H1 (cell line): ENCODE data around the gene KMT5B. TPM values are rescaled to one million over a fixed set of nuclear protein-coding genes. Genes with fewer than 3 reads are reported as not detected.

ENCODE experiments used
- CTCF ChIA-PET: fragments of 300-600 bp; sonication (Branson Sonifier 250); formaldehyde crosslinking; loops from one replicate; lab custom pipeline; 2021; ENCODE audit not compliant: partially characterized antibody; lab: Charles Lee
- POLR2A ChIA-PET: fragments of 300-600 bp; sonication (Branson Sonifier 250); formaldehyde crosslinking; loops from one replicate; lab custom pipeline; 2021; ENCODE audit warnings: inconsistent platforms; ENCODE audit not compliant: partially characterized antibody; lab: Charles Lee
- DNase-seq, 2 experiments: peaks; one replicate each; pipeline versions ENCODE4 v3.0.0 to v3.0.0-alpha.2; 2010 to 2022; ENCODE audit warnings: low spot score in 2 of 2, low read depth in 1 of 2, mixed read lengths in 1 of 2
- FAIRE-seq: peaks from 2 replicates; lab custom pipeline; 2011; peaks lifted over from hg19 to GRCh38; lab: Jason Lieb, UNC
- H2AFZ ChIP-seq: 2 replicates; pipeline ENCODE4 v1.8.1; 2012; ENCODE audit warnings: low read length, inconsistent platforms
- H2AK5ac ChIP-seq: 2 replicates; pipeline ENCODE4 v1.6.1; 2013; ENCODE audit warnings: low read depth, low read length
- H2BK120ac ChIP-seq: replicated peaks from 2 replicates; pipeline ENCODE3; 2013; ENCODE audit warnings: low read depth, low read length, inconsistent platforms
- H2BK12ac ChIP-seq: 2 replicates; pipeline ENCODE4 v1.6.1; 2013; ENCODE audit warnings: low read depth, low read length
- H2BK15ac ChIP-seq: 2 replicates; pipeline ENCODE4 v1.6.1; 2013; ENCODE audit warnings: low read length
- H2BK20ac ChIP-seq: 2 replicates; pipeline ENCODE4 v1.6.1; 2013; ENCODE audit warnings: low read length
- H2BK5ac ChIP-seq: 2 replicates; pipeline ENCODE4 v1.6.1; 2013; ENCODE audit warnings: low read depth, low read length
- H3K14ac ChIP-seq: 2 replicates; pipeline ENCODE4 v1.6.1; 2013; ENCODE audit warnings: inconsistent platforms; ENCODE audit not compliant: insufficient read length
- H3K18ac ChIP-seq: 2 replicates; pipeline ENCODE4 v1.6.1; 2013; ENCODE audit warnings: low read length; ENCODE audit errors: extremely low read depth
- H3K23ac ChIP-seq: 2 replicates; pipeline ENCODE4 v1.6.1; 2013; ENCODE audit warnings: inconsistent platforms; ENCODE audit not compliant: insufficient read length
- H3K23me2 ChIP-seq: 2 replicates; pipeline ENCODE4 v1.6.1; 2013; ENCODE audit warnings: low read depth, low read length
- H3K27ac ChIP-seq: 2 replicates; pipeline ENCODE4 v1.6.1; 2011; ENCODE audit warnings: low read depth, low read length, inconsistent platforms
- H3K27me3 ChIP-seq, 4 experiments: replicated peaks in 1 of 4; 1 replicate in 1 of 4; 2 replicates in 3 of 4; pipeline versions ENCODE4 v1.6.1 to v1.8.1; 2011 to 2013; ENCODE audit warnings: low read length in 3 of 4, mild to moderate bottlenecking in 3 of 4, inconsistent platforms in 2 of 4, mixed read lengths in 2 of 4, moderate library complexity in 1 of 4; ENCODE audit not compliant: control insufficient read depth in 3 of 4, insufficient read depth in 3 of 4; ENCODE audit errors: extremely low read depth in 1 of 4
- H3K36me3 ChIP-seq, 4 experiments: 2 replicates each; pipeline versions ENCODE4 v1.6.1 to v1.8.1; 2011 to 2013; ENCODE audit warnings: mild to moderate bottlenecking in 4 of 4, low read length in 3 of 4, moderate library complexity in 2 of 4, control low read depth in 1 of 4, inconsistent platforms in 1 of 4; ENCODE audit not compliant: insufficient read depth in 4 of 4, control insufficient read depth in 2 of 4
- H3K4ac ChIP-seq: replicated peaks from 2 replicates; pipeline ENCODE3; 2013; ENCODE audit warnings: low read length, low read depth, mixed read lengths, inconsistent platforms; ENCODE audit not compliant: insufficient read length
- H3K4me1 ChIP-seq, 4 experiments: replicated peaks in 1 of 4; 1 replicate in 1 of 4; 2 replicates in 3 of 4; pipeline versions ENCODE4 v1.6.1 to v1.8.1; 2011 to 2013; ENCODE audit warnings: low read length in 3 of 4, inconsistent platforms in 2 of 4, mixed read lengths in 1 of 4; ENCODE audit not compliant: insufficient read depth in 4 of 4, control insufficient read depth in 3 of 4
- H3K4me2 ChIP-seq, 2 experiments: 2 replicates each; pipeline versions ENCODE4 v1.6.1 to v1.8.1; 2011 to 2013; ENCODE audit warnings: low read depth in 2 of 2, low read length in 2 of 2, control low read depth in 1 of 2, inconsistent platforms in 1 of 2, mild to moderate bottlenecking in 1 of 2; ENCODE audit not compliant: insufficient read depth in 1 of 2
- H3K4me3 ChIP-seq, 4 experiments: fragments of 200-600, 300-600 bp in 1 of 4; sonication (generic), shearing (Covaris generic), sonication (Bioruptor Twin) in 1 of 4; 2 replicates each; pipeline versions ENCODE4 v1.5.1 to v1.8.1; 2011 to 2016; ENCODE audit warnings: low read length in 4 of 4, low read depth in 3 of 4, control low read depth in 2 of 4, inconsistent platforms in 2 of 4, mild to moderate bottlenecking in 2 of 4, mixed read lengths in 1 of 4, moderate library complexity in 1 of 4; ENCODE audit not compliant: insufficient read depth in 2 of 4; ENCODE audit errors: extremely low read depth in 1 of 4
- H3K56ac ChIP-seq: replicated peaks from 2 replicates; pipeline ENCODE3; 2013; ENCODE audit warnings: low read depth, mild to moderate bottlenecking, mixed read lengths, low read length, inconsistent platforms; ENCODE audit not compliant: insufficient read length
- H3K79me1 ChIP-seq: 2 replicates; pipeline ENCODE4 v1.6.1; 2013; ENCODE audit warnings: low read depth, low read length, control low read depth
- H3K79me2 ChIP-seq, 2 experiments: 2 replicates each; pipeline versions ENCODE4 v1.6.1 to v1.8.1; 2012 to 2013; ENCODE audit warnings: low read length in 2 of 2, mild to moderate bottlenecking in 2 of 2, inconsistent platforms in 1 of 2; ENCODE audit not compliant: insufficient read depth in 2 of 2, control insufficient read depth in 1 of 2
- H3K9ac ChIP-seq, 4 experiments: replicated peaks in 1 of 4; 1 replicate in 1 of 4; 2 replicates in 3 of 4; pipeline versions ENCODE4 v1.6.1 to v1.8.1; 2011 to 2013; ENCODE audit warnings: low read depth in 3 of 4, low read length in 3 of 4, control low read depth in 2 of 4, mild to moderate bottlenecking in 2 of 4, moderate library complexity in 2 of 4, inconsistent platforms in 1 of 4; ENCODE audit errors: extremely low read depth in 1 of 4
- H3K9me3 ChIP-seq, 2 experiments: 2 replicates each; pipeline versions ENCODE4 v1.6.1 to v1.8.1; 2012 to 2013; ENCODE audit warnings: mild to moderate bottlenecking in 2 of 2, moderate library complexity in 2 of 2, control low read depth in 1 of 2, inconsistent platforms in 1 of 2, low read depth in 1 of 2, low read length in 1 of 2, mixed read lengths in 1 of 2; ENCODE audit not compliant: insufficient read depth in 2 of 2
- H4K20me1 ChIP-seq, 2 experiments: replicated peaks in 1 of 2; 2 replicates each; pipeline versions ENCODE3 to v1.8.1; 2011 to 2013; ENCODE audit warnings: inconsistent platforms in 2 of 2, low read length in 2 of 2, mild to moderate bottlenecking in 1 of 2; ENCODE audit not compliant: insufficient read depth in 2 of 2, control insufficient read depth in 1 of 2
- H4K5ac ChIP-seq: 2 replicates; pipeline ENCODE4 v1.6.1; 2013; ENCODE audit warnings: low read length, low read depth, mixed read lengths, inconsistent platforms; ENCODE audit not compliant: insufficient read length
- H4K8ac ChIP-seq: 2 replicates; pipeline ENCODE4 v1.8.0; 2013; ENCODE audit warnings: mild to moderate bottlenecking, moderate library complexity, low read length, inconsistent platforms; ENCODE audit not compliant: insufficient read depth; ENCODE audit errors: extremely low read depth
- H4K91ac ChIP-seq: replicated peaks from 2 replicates; pipeline ENCODE3; 2013; ENCODE audit warnings: low read length, mixed read lengths, inconsistent platforms; ENCODE audit not compliant: insufficient read length
- CTCF ChIP-seq, 3 experiments: IDR thresholded peaks; 1 replicate in 2 of 3; 2 replicates in 1 of 3; pipeline versions ENCODE4 v1.5.1 to v1.6.1; 2011; ENCODE audit warnings: low read length in 3 of 3, mild to moderate bottlenecking in 3 of 3, inconsistent platforms in 2 of 3, low read depth in 1 of 3, moderate library complexity in 1 of 3; ENCODE audit not compliant: insufficient read depth in 1 of 3; ENCODE audit errors: control extremely low read depth in 1 of 3
- RBBP5 ChIP-seq: IDR thresholded peaks from 2 replicates; pipeline ENCODE4 v1.7.1; 2012; ENCODE audit warnings: low read depth, mild to moderate bottlenecking, inconsistent platforms, low read length, moderate library complexity, borderline replicate concordance
- WGBS, 2 experiments: shearing (Covaris generic) in 1 of 2; methylation state at CpG; one replicate each; pipeline versions ENCODE4 v1.1.6 to v1.1.7; 2013 to 2015; ENCODE audit warnings: low lambda C conversion rate in 2 of 2, mixed read lengths in 2 of 2, inconsistent platforms in 1 of 2, low coverage in 1 of 2, missing lambda C conversion rate in 1 of 2; ENCODE audit not compliant: insufficient replicate concordance in 2 of 2, insufficient coverage in 1 of 2, insufficient read length in 1 of 2; ENCODE audit errors: extremely low coverage in 1 of 2, missing lambda C conversion rate in 1 of 2; 5-methylcytosine and 5-hydroxymethylcytosine counted together
- polyA plus RNA-seq, 7 experiments: library from polyadenylated mRNA; depleted of rRNA in 3 of 7; stranded (reverse) in 5 of 7; unstranded in 2 of 7; fragments of >200 nt in 5 of 7; fragments of 200-250 nt in 2 of 7; gene quantifications; 1 replicate in 5 of 7; 2 replicates in 1 of 7; 4 replicates in 1 of 7; pipeline versions ENCODE4 v1.2.1 to v1.2.3, GENCODE V29; 2011 to 2013; ENCODE audit warnings: missing spikeins in 2 of 7, mixed read lengths in 2 of 7
- total RNA-seq: library from RNA; stranded (reverse); fragmentation: NEBNext Ultra II Directional; extraction: Animal tissue kit (Norgen Biotek cat#: 25700); gene quantifications from 2 replicates; pipeline ENCODE4 v1.2.1, GENCODE V29; 2021

The KMT5B gene
- total and polyA plus RNA-seq, 2 of the 8 experiments (the other 6 are each of a cell fraction or from before 2014, with no cell fraction given) = 11.0 to 40.8 TPM

- Histone ChIP-seq H2BK20ac (no peak overlapping the region), H3K14ac (no peak overlapping the region), H4K20me1 (no peaks in the 10 kb centered on the region), H3K23ac (no peak overlapping the region), H3K79me1 (no peaks in the 10 kb centered on the region; the same call in 1 of the 2 replicates), H2BK12ac (no peak overlapping the region), H2AK5ac (no peak overlapping the region), H3K4me1 (no peaks in the 10 kb centered on the region), H2BK15ac (no peak overlapping the region), H4K91ac (no peak overlapping the region), H4K5ac (no peak overlapping the region), H3K56ac (no peak overlapping the region), H3K9me3 (peaks cover 14 to 17% of the 10 kb centered on the region in 2 experiments), H2BK120ac (no peak overlapping the region), H3K18ac (no peak overlapping the region), H3K9ac (no peak overlapping the region), H4K8ac (no peak overlapping the region), H2BK5ac (no peak overlapping the region), H2AFZ (peak overlapping the region; percentile 78), H3K4me2 (no peak overlapping the region), H3K79me2 (no peaks in the 10 kb centered on the region), H3K36me3 (no peaks in the 10 kb centered on the region), H3K27me3 (no peaks in the 10 kb centered on the region), H3K4me3 (no peak overlapping the region), H3K27ac (no peak overlapping the region), H3K23me2 (no peaks in the 10 kb centered on the region), H3K4ac (no peak overlapping the region)
- DNase-seq = no peak
- FAIRE-seq = no peak
- POLR2A ChIA-PET = interaction anchor here (0.6 to 4.0 kb wide), 5 partner anchors 11 to 86 kb away, joined by 3 to 21 read pairs (median 6); partner anchors contain the start of gene CHKA
- CTCF ChIA-PET = no interaction called here
- 89% methylated on average over 5 of the region's 5 CpGs; no CpG with 5 or more reads in 1 of the 2 experiments for WGBS, 2 experiments
- TF ChIP-seq CTCF (IDR thresholded peaks at IDR 0.05; ENCODE audit: control extremely low read depth in 1 of 3, insufficient read depth in 1 of 3, low read depth in 1 of 3, low read length in 3 of 3) (no peak), RBBP5 (no peak)
Measured at GRCh38 chr11:68137833-68138232, 75.3 kb downstream of the KMT5B start.
